Islet precursor cell (in vitro differentiated cells): ENCODE data around the gene S100A5.
"Not testable (repeated sequence)": the region's sequence is repeated elsewhere in the genome, so short reads cannot be mapped to it uniquely, and the experiment has no call there.

Source experiments
- DNase-seq: peaks from one replicate; pipeline ENCODE4 v3.0.0-alpha.2; 2018

The S100A5 gene

GRCh38 chr1:153540394-153541361, at the start of gene S100A5:
Gene S100A5, minus strand, starts transcription at chr1:153540934. Its CDS starts 743 bp downstream, at chr1:153540191.
- DNase-seq: peak; percentile 77

- no peak for DNase-seq
Observed at GRCh38 chr1:153588482-153588881, 47.7 kb upstream of the S100A5 start.

- not testable (repeated sequence) for DNase-seq
Observed at GRCh38 chr1:153588033-153588432, 47.3 kb upstream of the S100A5 start.

- peak; percentile 64 for DNase-seq
Observed at GRCh38 chr1:153587314-153587713, 46.6 kb upstream of the S100A5 start.

- DNase-seq: no peak
Observed at GRCh38 chr1:153586347-153586746, 45.6 kb upstream of the S100A5 start.

- DNase-seq: no peak
Observed at GRCh38 chr1:153585006-153585405, 44.3 kb upstream of the S100A5 start.

GRCh38 chr1:153583976-153584375, 43.2 kb upstream of the S100A5 start:
- DNase-seq: no peak

- not testable (repeated sequence) for DNase-seq
Observed at GRCh38 chr1:153583514-153583913, 42.8 kb upstream of the S100A5 start.

- DNase-seq: not testable (repeated sequence)
Observed at GRCh38 chr1:153582836-153583235, 42.1 kb upstream of the S100A5 start.

GRCh38 chr1:153578936-153579335, 38.2 kb upstream of the S100A5 start:
- peak; percentile 66 for DNase-seq

GRCh38 chr1:153578490-153578889, 37.8 kb upstream of the S100A5 start:
- DNase-seq: no peak

- DNase-seq: no peak
Observed at GRCh38 chr1:153577624-153578051, 36.9 kb upstream of the S100A5 start.

- no peak for DNase-seq
Observed at GRCh38 chr1:153577138-153577537, 36.4 kb upstream of the S100A5 start.

- DNase-seq: not testable (repeated sequence)
Observed at GRCh38 chr1:153575497-153575896, 34.8 kb upstream of the S100A5 start.

- not testable (repeated sequence) for DNase-seq
Observed at GRCh38 chr1:153575081-153575491, 34.4 kb upstream of the S100A5 start.

- no peak for DNase-seq
Observed at GRCh38 chr1:153573351-153573750, 32.6 kb upstream of the S100A5 start.

- peak; percentile 85 for DNase-seq
Observed at GRCh38 chr1:153572569-153573015, 31.9 kb upstream of the S100A5 start.

- no peak for DNase-seq
Observed at GRCh38 chr1:153571706-153572105, 31.0 kb upstream of the S100A5 start.

GRCh38 chr1:153570874-153571273, 30.1 kb upstream of the S100A5 start:
- no peak for DNase-seq

- no peak for DNase-seq
Observed at GRCh38 chr1:153569465-153569864, 28.7 kb upstream of the S100A5 start.

GRCh38 chr1:153568367-153569099, 27.8 kb upstream of the S100A5 start:
- peak; percentile 99 for DNase-seq

- DNase-seq: peak; percentile 96
Observed at GRCh38 chr1:153567621-153568366, 27.1 kb upstream of the S100A5 start.
